Activated naive CD8-positive, alpha-beta T cell treated with anti-CD3 and anti-CD28 coated beads for 36 hours (primary cell): Measurements from ENCODE around the gene PC. TPM values are rescaled to one million over a fixed set of nuclear protein-coding genes. Genes with fewer than 3 reads are reported as not detected.
A peak's percentile ranks its signal among the peaks of the same experiment; 100 is the strongest.

ENCODE experiments used
- DNase-seq: peaks from one replicate; pipeline ENCODE4 v3.0.0; 2021
- H3K27ac Mint-ChIP-seq: one replicate; pipeline ENCODE4 v1.8.0; 2022; ENCODE audit warnings: mild to moderate bottlenecking, moderate library complexity, mixed read lengths
- H3K27me3 Mint-ChIP-seq: one replicate; pipeline ENCODE4 v1.8.0; 2022; ENCODE audit warnings: mild to moderate bottlenecking, mixed read lengths
- H3K36me3 Mint-ChIP-seq: one replicate; pipeline ENCODE4 v1.8.0; 2021; ENCODE audit warnings: mild to moderate bottlenecking, mixed read lengths
- H3K4me1 Mint-ChIP-seq: one replicate; pipeline ENCODE4 v1.8.0; 2021; ENCODE audit warnings: mixed read lengths
- H3K4me3 Mint-ChIP-seq: one replicate; pipeline ENCODE4 v1.8.0; 2022; ENCODE audit warnings: mild to moderate bottlenecking, moderate library complexity, mixed read lengths
- H3K9me3 Mint-ChIP-seq: one replicate; pipeline ENCODE4 v1.8.0; 2022; ENCODE audit warnings: mixed read lengths
- total RNA-seq, 2 experiments: library from RNA; stranded (reverse); gene quantifications; one replicate each; pipeline ENCODE4 v1.2.3, GENCODE V29; 2021

Gene PC
- total RNA-seq, 2 experiments from 2014 or later: 8.1 TPM

- H3K36me3 Mint-ChIP-seq: no peaks in the 10 kb centered on the region
- H3K4me3 Mint-ChIP-seq: no peak overlapping the region
Measured at GRCh38 chr11:66987158-66987620, 29.0 kb upstream of the PC start.

GRCh38 chr11:66986178-66986545 lies 28.0 kb upstream of the PC start:
- Mint-ChIP-seq H3K27me3 (peaks cover 8% of the 10 kb centered on the region), H3K27ac (no peak overlapping the region), H3K4me3 (no peak overlapping the region), H3K4me1 (peaks cover 6% of the 10 kb centered on the region), H3K36me3 (no peaks in the 10 kb centered on the region), H3K9me3 (no peaks in the 10 kb centered on the region)
- DNase-seq: no peak

More at GRCh38 chr11:66987158-66987620, 29.0 kb upstream of the PC start:
- H3K27me3 Mint-ChIP-seq: peaks cover 14% of the 10 kb centered on the region
- H3K27ac Mint-ChIP-seq: no peak overlapping the region
- no peak for DNase-seq
- peaks cover 2% of the 10 kb centered on the region for H3K4me1 Mint-ChIP-seq
- no peaks in the 10 kb centered on the region for H3K9me3 Mint-ChIP-seq

GRCh38 chr11:66985508-66986177 lies 27.5 kb upstream of the PC start:
- Mint-ChIP-seq H3K27me3 (peaks cover 13% of the 10 kb centered on the region), H3K27ac (no peak overlapping the region)

GRCh38 chr11:66983275-66983924 lies 25.2 kb upstream of the PC start:
- no peaks in the 10 kb centered on the region for H3K36me3 Mint-ChIP-seq
- H3K27ac Mint-ChIP-seq: no peak overlapping the region
- H3K4me3 Mint-ChIP-seq: no peak overlapping the region

More at GRCh38 chr11:66985508-66986177, 27.5 kb upstream of the PC start:
- Mint-ChIP-seq H3K4me3 (no peak overlapping the region), H3K4me1 (peaks cover 6% of the 10 kb centered on the region), H3K36me3 (no peaks in the 10 kb centered on the region), H3K9me3 (no peaks in the 10 kb centered on the region)
- no peak for DNase-seq

GRCh38 chr11:66981976-66982578 lies 23.9 kb upstream of the PC start:
- Mint-ChIP-seq H3K4me1 (peaks cover 6% of the 10 kb centered on the region), H3K27me3 (peaks cover 15% of the 10 kb centered on the region), H3K27ac (no peak overlapping the region), H3K4me3 (no peak overlapping the region), H3K36me3 (no peaks in the 10 kb centered on the region), H3K9me3 (peaks cover 4% of the 10 kb centered on the region)
- peak; percentile 45 for DNase-seq

More at GRCh38 chr11:66983275-66983924, 25.2 kb upstream of the PC start:
- Mint-ChIP-seq H3K4me1 (peaks cover 6% of the 10 kb centered on the region), H3K27me3 (peaks cover 15% of the 10 kb centered on the region), H3K9me3 (peaks cover 4% of the 10 kb centered on the region)
- DNase-seq: no peak

- H3K9me3 Mint-ChIP-seq: peaks cover 4% of the 10 kb centered on the region
- DNase-seq: no peak
- no peak overlapping the region for H3K4me3 Mint-ChIP-seq
- H3K4me1 Mint-ChIP-seq: peaks cover 6% of the 10 kb centered on the region
- no peaks in the 10 kb centered on the region for H3K36me3 Mint-ChIP-seq
- H3K27me3 Mint-ChIP-seq: peaks cover 18% of the 10 kb centered on the region
- H3K27ac Mint-ChIP-seq: no peak overlapping the region
Measured at GRCh38 chr11:66979336-66979980, 21.3 kb upstream of the PC start.

- peaks cover 4% of the 10 kb centered on the region for H3K9me3 Mint-ChIP-seq
- H3K27ac Mint-ChIP-seq: no peak overlapping the region
- H3K4me1 Mint-ChIP-seq: peaks cover 6% of the 10 kb centered on the region
- H3K36me3 Mint-ChIP-seq: no peaks in the 10 kb centered on the region
- no peak for DNase-seq
- H3K27me3 Mint-ChIP-seq: peaks cover 15% of the 10 kb centered on the region
- H3K4me3 Mint-ChIP-seq: no peak overlapping the region
Measured at GRCh38 chr11:66978717-66979116, 20.5 kb upstream of the PC start.

GRCh38 chr11:66978229-66978628 lies 20.0 kb upstream of the PC start:
- DNase-seq: no peak
- Mint-ChIP-seq H3K4me1 (peaks cover 6% of the 10 kb centered on the region), H3K27me3 (peaks cover 12% of the 10 kb centered on the region), H3K36me3 (no peaks in the 10 kb centered on the region), H3K27ac (no peak overlapping the region), H3K4me3 (no peak overlapping the region), H3K9me3 (peaks cover 4% of the 10 kb centered on the region)

- no peak for DNase-seq
- Mint-ChIP-seq H3K9me3 (peaks cover 4% of the 10 kb centered on the region), H3K27ac (no peak overlapping the region), H3K4me3 (no peak overlapping the region), H3K27me3 (peaks cover 12% of the 10 kb centered on the region), H3K4me1 (peaks cover 1% of the 10 kb centered on the region), H3K36me3 (no peaks in the 10 kb centered on the region)
Measured at GRCh38 chr11:66976925-66977324, 18.7 kb upstream of the PC start.

- H3K4me1 Mint-ChIP-seq: no peaks in the 10 kb centered on the region
- H3K9me3 Mint-ChIP-seq: peaks cover 4% of the 10 kb centered on the region
- H3K27ac Mint-ChIP-seq: no peak overlapping the region
- H3K4me3 Mint-ChIP-seq: no peak overlapping the region
- no peaks in the 10 kb centered on the region for H3K36me3 Mint-ChIP-seq
- DNase-seq: peak; percentile 19
- H3K27me3 Mint-ChIP-seq: peaks cover 11% of the 10 kb centered on the region
Measured at GRCh38 chr11:66976028-66976467, 17.9 kb upstream of the PC start.

GRCh38 chr11:66975405-66976027 lies 17.3 kb upstream of the PC start:
- Mint-ChIP-seq H3K27me3 (peaks cover 8% of the 10 kb centered on the region), H3K36me3 (no peaks in the 10 kb centered on the region), H3K9me3 (peaks cover 4% of the 10 kb centered on the region), H3K4me3 (no peak overlapping the region), H3K4me1 (peaks cover 5% of the 10 kb centered on the region), H3K27ac (no peak overlapping the region)
- no peak for DNase-seq

GRCh38 chr11:66974724-66975404 lies 16.7 kb upstream of the PC start, which contains the start of gene C11orf86:
Gene C11orf86 (plus strand): TSS chr11:66975304. CDS start chr11:66975363, 59 bp downstream.
- Mint-ChIP-seq H3K9me3 (peaks cover 4% of the 10 kb centered on the region), H3K36me3 (no peaks in the 10 kb centered on the region), H3K27me3 (peaks cover 8% of the 10 kb centered on the region), H3K4me1 (peaks cover 6% of the 10 kb centered on the region), H3K4me3 (no peak within 1 kb of the TSS), H3K27ac (no peak within 1 kb of the TSS)
- no peak for DNase-seq

GRCh38 chr11:66973956-66974580 lies 15.9 kb upstream of the PC start:
- H3K27me3 Mint-ChIP-seq: peaks cover 5% of the 10 kb centered on the region

GRCh38 chr11:66971488-66971887 lies 13.3 kb upstream of the PC start:
- no peaks in the 10 kb centered on the region for H3K36me3 Mint-ChIP-seq
- H3K4me3 Mint-ChIP-seq: no peak overlapping the region
- no peak for DNase-seq
- peaks cover 6% of the 10 kb centered on the region for H3K4me1 Mint-ChIP-seq
- no peaks in the 10 kb centered on the region for H3K9me3 Mint-ChIP-seq
- H3K27me3 Mint-ChIP-seq: peaks cover 5% of the 10 kb centered on the region
- H3K27ac Mint-ChIP-seq: no peak overlapping the region

More at GRCh38 chr11:66973956-66974580, 15.9 kb upstream of the PC start:
- Mint-ChIP-seq H3K4me3 (no peak overlapping the region), H3K9me3 (no peaks in the 10 kb centered on the region), H3K27ac (no peak overlapping the region), H3K4me1 (peaks cover 6% of the 10 kb centered on the region), H3K36me3 (no peaks in the 10 kb centered on the region)
- no peak for DNase-seq
